Measurements from ENCODE around the gene HAP1.

DNA sequence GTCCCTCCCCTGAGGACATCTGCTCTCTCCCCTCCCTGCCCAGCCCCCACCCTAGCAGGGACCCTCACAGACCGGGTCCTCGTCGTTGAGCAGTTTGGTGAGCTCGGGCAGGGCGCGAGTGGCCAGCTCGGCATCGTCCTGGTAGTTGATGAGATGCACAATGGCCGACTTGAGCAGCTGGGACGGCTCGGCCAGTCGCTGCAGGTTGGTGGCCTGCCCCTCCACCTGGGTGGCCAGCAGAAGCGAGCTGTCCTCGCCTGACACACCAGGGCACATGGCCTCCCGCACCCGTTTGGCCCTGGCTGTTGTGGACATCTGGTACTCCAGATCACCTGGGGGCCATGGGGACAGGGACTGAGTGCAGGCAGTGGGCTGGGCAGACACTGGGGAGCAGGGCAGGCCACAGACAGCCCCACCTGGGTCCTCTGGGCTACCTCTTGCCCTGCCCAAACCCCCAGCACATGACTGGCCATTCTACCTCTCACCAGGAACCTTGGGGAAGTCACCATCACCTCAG is 35.0 kb upstream of the HAP1 start:
- no peak for TF ChIP-seq POLR2A (IDR thresholded peaks at IDR 0.05)
- TF ChIP-seq, protein P1, sequence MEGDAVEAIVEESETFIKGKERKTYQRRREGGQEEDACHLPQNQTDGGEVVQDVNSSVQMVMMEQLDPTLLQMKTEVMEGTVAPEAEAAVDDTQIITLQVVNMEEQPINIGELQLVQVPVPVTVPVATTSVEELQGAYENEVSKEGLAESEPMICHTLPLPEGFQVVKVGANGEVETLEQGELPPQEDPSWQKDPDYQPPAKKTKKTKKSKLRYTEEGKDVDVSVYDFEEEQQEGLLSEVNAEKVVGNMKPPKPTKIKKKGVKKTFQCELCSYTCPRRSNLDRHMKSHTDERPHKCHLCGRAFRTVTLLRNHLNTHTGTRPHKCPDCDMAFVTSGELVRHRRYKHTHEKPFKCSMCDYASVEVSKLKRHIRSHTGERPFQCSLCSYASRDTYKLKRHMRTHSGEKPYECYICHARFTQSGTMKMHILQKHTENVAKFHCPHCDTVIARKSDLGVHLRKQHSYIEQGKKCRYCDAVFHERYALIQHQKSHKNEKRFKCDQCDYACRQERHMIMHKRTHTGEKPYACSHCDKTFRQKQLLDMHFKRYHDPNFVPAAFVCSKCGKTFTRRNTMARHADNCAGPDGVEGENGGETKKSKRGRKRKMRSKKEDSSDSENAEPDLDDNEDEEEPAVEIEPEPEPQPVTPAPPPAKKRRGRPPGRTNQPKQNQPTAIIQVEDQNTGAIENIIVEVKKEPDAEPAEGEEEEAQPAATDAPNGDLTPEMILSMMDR (IDR thresholded peaks at IDR 0.05) = no peak

All from suprapubic skin (tissue), 3 donors.